ENCODE measurements around the gene PC.

GRCh38 chr11:66878474-66878873 lies 79.7 kb downstream of the PC start:
- TF ChIP-seq, protein P1, sequence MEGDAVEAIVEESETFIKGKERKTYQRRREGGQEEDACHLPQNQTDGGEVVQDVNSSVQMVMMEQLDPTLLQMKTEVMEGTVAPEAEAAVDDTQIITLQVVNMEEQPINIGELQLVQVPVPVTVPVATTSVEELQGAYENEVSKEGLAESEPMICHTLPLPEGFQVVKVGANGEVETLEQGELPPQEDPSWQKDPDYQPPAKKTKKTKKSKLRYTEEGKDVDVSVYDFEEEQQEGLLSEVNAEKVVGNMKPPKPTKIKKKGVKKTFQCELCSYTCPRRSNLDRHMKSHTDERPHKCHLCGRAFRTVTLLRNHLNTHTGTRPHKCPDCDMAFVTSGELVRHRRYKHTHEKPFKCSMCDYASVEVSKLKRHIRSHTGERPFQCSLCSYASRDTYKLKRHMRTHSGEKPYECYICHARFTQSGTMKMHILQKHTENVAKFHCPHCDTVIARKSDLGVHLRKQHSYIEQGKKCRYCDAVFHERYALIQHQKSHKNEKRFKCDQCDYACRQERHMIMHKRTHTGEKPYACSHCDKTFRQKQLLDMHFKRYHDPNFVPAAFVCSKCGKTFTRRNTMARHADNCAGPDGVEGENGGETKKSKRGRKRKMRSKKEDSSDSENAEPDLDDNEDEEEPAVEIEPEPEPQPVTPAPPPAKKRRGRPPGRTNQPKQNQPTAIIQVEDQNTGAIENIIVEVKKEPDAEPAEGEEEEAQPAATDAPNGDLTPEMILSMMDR (IDR thresholded peaks at IDR 0.05; ENCODE audit: extremely low read depth in 1 of 2, insufficient read depth in 1 of 2, low read depth in 1 of 2, low read length in 2 of 2): no peak
- no peak for TF ChIP-seq POLR2A (IDR thresholded peaks at IDR 0.05; ENCODE audit: low read depth, low read length)
- no peak for TF ChIP-seq MAX (IDR thresholded peaks at IDR 0.05; ENCODE audit: insufficient read depth, insufficient read length)
- TF ChIP-seq POLR2AphosphoS5 (IDR thresholded peaks at IDR 0.05; ENCODE audit: insufficient read depth, low read depth, low read length): no peak
- no peak for TF ChIP-seq EZH2 (IDR thresholded peaks at IDR 0.05; ENCODE audit: borderline replicate concordance, low read depth, low read length, severe bottlenecking)

All from endothelial cell of umbilical vein (primary cell).